Progenitor cell of endocrine pancreas (in vitro differentiated cells): ENCODE data around the gene RSPH3. TPM values are rescaled to one million over a fixed set of nuclear protein-coding genes. Genes with fewer than 3 reads are reported as not detected.
"Not testable (repeated sequence)": the region's sequence is repeated elsewhere in the genome, so short reads cannot be mapped to it uniquely, and the experiment has no call there.

Source experiments
- DNase-seq: peaks from one replicate; pipeline ENCODE4 v3.0.0; 2021; ENCODE audit warnings: low spot score; ENCODE audit not compliant: unreplicated experiment
- H3K27ac Mint-ChIP-seq: 2 replicates; pipeline ENCODE4 v1.8.0; 2021; ENCODE audit warnings: mild to moderate bottlenecking, moderate library complexity, mixed read lengths
- H3K27me3 Mint-ChIP-seq: 2 replicates; pipeline ENCODE4 v1.8.0; 2021; ENCODE audit warnings: mixed read lengths
- H3K36me3 Mint-ChIP-seq: 2 replicates; pipeline ENCODE4 v1.8.0; 2022; ENCODE audit warnings: mixed read lengths; ENCODE audit not compliant: insufficient read depth
- H3K4me1 Mint-ChIP-seq: 2 replicates; pipeline ENCODE4 v1.8.0; 2021; ENCODE audit warnings: low read depth, mixed read lengths
- H3K4me3 Mint-ChIP-seq: 2 replicates; pipeline ENCODE4 v1.8.0; 2021; ENCODE audit warnings: low read depth, mild to moderate bottlenecking, moderate library complexity, mixed read lengths
- H3K9me3 Mint-ChIP-seq: 2 replicates; pipeline ENCODE4 v1.8.0; 2021; ENCODE audit warnings: low read depth, mixed read lengths
- total RNA-seq: library from RNA; stranded (reverse); gene quantifications from 2 replicates; pipeline ENCODE4 v1.2.1, GENCODE V29; 2021
- TF ChIP-seq, protein P1 (sequence below): fragments of 200-600 bp; sonication (generic); IDR thresholded peaks from one replicate; pipeline ENCODE4 v1.5.0; 2021; ENCODE audit warnings: antibody characterized with exemption, mild to moderate bottlenecking; ENCODE audit not compliant: unreplicated experiment

RSPH3 gene
- total RNA-seq, 1 donor from 2014 or later = 10.5 TPM

DNA sequence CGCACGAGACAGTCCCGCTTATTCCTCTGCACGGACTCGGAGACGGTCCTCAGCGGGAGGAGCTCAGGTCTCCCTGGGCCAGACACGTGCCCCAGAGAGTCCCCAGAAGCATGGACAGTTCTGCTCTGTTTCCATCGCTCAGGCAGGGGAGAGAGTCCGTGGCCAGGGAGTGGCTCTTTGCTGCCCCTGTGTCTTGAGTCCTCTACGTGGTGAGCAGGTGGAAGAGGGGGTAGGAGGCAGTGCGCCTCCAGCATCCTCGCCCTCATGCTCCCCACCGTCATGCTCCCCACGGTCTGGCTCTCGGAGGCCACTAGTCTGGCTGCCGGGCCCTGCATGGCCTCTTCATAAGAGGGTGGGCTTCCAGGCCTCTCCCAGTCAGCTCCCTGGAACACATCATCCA is 35.9 kb upstream of the RSPH3 start:
- H3K27me3 Mint-ChIP-seq = peaks cover 4% of the 10 kb centered on the region
- DNase-seq = no peak
- no peaks in the 10 kb centered on the region for H3K36me3 Mint-ChIP-seq
- H3K27ac Mint-ChIP-seq = no peak overlapping the region
- H3K4me3 Mint-ChIP-seq = no peak overlapping the region
- no peaks in the 10 kb centered on the region for H3K4me1 Mint-ChIP-seq
- TF ChIP-seq, protein P1, sequence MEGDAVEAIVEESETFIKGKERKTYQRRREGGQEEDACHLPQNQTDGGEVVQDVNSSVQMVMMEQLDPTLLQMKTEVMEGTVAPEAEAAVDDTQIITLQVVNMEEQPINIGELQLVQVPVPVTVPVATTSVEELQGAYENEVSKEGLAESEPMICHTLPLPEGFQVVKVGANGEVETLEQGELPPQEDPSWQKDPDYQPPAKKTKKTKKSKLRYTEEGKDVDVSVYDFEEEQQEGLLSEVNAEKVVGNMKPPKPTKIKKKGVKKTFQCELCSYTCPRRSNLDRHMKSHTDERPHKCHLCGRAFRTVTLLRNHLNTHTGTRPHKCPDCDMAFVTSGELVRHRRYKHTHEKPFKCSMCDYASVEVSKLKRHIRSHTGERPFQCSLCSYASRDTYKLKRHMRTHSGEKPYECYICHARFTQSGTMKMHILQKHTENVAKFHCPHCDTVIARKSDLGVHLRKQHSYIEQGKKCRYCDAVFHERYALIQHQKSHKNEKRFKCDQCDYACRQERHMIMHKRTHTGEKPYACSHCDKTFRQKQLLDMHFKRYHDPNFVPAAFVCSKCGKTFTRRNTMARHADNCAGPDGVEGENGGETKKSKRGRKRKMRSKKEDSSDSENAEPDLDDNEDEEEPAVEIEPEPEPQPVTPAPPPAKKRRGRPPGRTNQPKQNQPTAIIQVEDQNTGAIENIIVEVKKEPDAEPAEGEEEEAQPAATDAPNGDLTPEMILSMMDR = no peak
- no peaks in the 10 kb centered on the region for H3K9me3 Mint-ChIP-seq

DNA sequence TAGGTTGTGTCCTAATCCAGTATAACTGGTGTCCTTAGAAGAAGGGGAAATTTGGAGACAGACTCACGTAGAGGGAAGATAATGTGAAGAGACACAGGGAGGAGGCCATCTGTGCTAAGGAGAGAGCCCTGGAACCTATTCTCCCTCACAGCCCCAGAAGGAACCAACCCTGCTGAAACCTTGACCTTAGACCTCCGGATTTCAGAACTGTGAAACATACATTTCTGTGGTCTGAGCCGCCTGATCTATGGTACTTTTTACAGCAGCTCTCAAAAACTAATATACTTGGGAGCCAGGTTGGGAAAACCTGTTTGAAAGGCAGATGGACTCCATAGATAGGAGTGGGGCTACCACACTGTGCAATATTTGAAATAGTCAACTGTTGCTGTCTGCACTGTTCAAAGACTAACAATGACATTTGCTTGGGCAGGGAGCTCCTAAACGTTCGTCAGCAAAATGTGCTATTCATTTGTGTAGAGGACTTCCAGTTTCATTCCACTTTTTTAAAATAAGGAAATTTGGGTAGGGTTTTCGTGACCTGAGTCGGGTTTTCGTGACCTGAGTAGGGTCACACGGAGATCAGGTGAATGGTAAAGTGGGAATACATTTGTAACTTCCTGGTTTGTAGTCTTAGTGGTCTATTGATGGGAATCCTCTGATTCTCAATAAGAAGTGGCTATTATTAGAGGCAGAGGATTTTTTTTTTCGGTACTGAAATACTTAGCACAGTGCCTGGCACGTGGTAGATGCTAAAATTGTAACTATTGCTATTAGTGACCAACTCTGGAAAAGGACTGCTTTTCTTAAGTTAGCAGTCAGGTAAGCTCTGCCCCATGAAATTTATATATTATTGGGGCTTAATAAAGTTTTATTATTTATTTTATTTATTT is 33.4 kb upstream of the RSPH3 start:
- peaks cover 4% of the 10 kb centered on the region for H3K27me3 Mint-ChIP-seq
- no peaks in the 10 kb centered on the region for H3K4me1 Mint-ChIP-seq
- H3K9me3 Mint-ChIP-seq = no peaks in the 10 kb centered on the region
- no peak overlapping the region for H3K4me3 Mint-ChIP-seq
- TF ChIP-seq, protein P1 = no peak
- no peaks in the 10 kb centered on the region for H3K36me3 Mint-ChIP-seq
- DNase-seq = no peak
- no peak overlapping the region for H3K27ac Mint-ChIP-seq

DNA sequence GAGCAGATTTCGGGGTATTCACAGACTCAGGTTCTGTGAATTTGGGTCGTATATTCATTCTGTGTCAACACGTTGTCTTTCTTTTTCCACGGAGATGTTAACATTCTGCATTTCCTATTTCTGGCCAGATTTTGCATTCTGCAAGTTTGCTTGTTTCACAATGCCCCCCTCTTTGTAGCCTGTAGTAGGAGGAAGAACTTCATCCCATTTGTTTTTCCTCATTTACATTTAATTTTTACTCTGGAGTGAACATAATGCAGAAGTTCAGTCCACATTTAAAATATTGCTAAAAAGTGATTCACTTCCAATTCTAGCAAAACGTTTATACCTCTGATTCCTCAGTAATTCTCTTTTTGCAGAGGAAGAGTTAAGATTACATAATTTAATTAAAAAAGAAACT is 31.8 kb upstream of the RSPH3 start:
- TF ChIP-seq, protein P1 = no peak
- Mint-ChIP-seq H3K4me1 (no peaks in the 10 kb centered on the region), H3K27ac (no peak overlapping the region), H3K9me3 (no peaks in the 10 kb centered on the region), H3K4me3 (no peak overlapping the region), H3K27me3 (no peaks in the 10 kb centered on the region), H3K36me3 (no peaks in the 10 kb centered on the region)
- no peak for DNase-seq

DNA sequence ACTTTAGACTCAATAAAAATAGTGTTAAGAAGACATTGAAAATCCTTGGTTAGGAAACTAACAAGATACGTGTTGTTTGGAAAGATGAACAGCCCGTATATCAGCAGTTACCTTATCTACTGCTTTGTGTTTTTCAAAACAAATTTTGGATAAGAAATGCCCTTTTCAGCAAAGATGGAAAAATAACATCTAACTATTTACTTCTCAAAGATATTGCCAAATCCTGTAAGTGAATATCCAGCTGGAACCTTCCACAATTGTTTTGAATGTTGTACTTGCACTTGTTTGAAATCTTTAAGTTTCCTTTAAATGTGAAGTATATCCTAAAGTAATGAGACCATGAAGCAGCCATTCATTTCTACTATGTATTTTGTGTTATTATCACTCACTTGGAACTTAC is 30.2 kb upstream of the RSPH3 start:
- DNase-seq = no peak
- no peak overlapping the region for H3K27ac Mint-ChIP-seq
- no peaks in the 10 kb centered on the region for H3K4me1 Mint-ChIP-seq
- peaks cover 9% of the 10 kb centered on the region for H3K9me3 Mint-ChIP-seq
- no peak overlapping the region for H3K4me3 Mint-ChIP-seq
- TF ChIP-seq, protein P1 = no peak
- H3K27me3 Mint-ChIP-seq = no peaks in the 10 kb centered on the region
- peaks cover 3% of the 10 kb centered on the region for H3K36me3 Mint-ChIP-seq

DNA sequence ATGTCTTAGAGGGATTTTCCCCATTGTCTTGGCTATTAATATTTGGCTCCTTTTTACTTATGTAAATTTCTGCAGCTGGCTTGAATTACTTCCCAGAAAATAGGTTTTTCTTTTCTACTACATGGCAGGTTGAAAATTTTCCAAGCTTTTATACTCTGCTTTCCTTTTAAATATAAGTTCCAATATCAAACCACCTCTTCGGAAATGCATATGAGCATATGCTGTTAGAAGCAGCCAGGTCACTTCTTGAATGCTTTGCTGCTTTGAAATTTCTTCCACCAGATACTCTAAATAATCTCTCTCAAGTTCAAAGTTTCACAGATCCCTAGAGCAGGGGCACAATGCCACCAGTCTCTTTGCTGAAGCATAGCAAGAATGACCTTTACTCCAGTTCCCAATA is 25.2 kb upstream of the RSPH3 start:
- H3K9me3 Mint-ChIP-seq = peaks cover 24% of the 10 kb centered on the region
- not testable (repeated sequence) for H3K27me3 Mint-ChIP-seq, H3K4me3 Mint-ChIP-seq, H3K4me1 Mint-ChIP-seq, H3K27ac Mint-ChIP-seq, DNase-seq, H3K36me3 Mint-ChIP-seq

DNA sequence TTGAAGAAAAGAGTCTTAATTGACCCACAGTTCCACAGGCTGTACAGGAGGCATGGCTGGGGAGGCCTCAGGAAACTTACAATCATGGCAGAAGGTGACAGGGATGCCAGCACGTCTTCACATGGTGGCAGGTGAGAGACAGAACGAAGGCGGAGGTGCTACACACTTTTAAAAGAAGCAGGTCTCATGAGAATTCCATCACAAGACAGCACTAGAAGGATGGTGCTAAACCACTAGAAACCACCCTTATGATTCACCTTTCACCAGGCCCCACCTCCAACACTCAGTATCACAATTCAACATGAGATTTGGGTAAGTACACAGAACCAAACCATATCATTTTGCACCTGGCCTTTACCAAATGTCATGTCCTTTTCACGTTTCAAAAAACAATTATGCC is 23.9 kb upstream of the RSPH3 start:
- Mint-ChIP-seq H3K27me3 (no peaks in the 10 kb centered on the region), H3K27ac (no peak overlapping the region), H3K4me1 (no peaks in the 10 kb centered on the region), H3K4me3 (no peak overlapping the region), H3K9me3 (peaks cover 24% of the 10 kb centered on the region), H3K36me3 (peaks cover 4% of the 10 kb centered on the region)
- DNase-seq = no peak
- TF ChIP-seq, protein P1 = no peak
